GM23338 (cell line): ENCODE measurements around the gene SRCIN1.

Experiments
- CREB1 ChIP-seq: fragments of 250-450 bp; sonication (Bioruptor Pico); IDR thresholded peaks from 2 replicates; pipeline ENCODE4 v1.5.0; 2020; ENCODE audit warnings: low read depth, mild to moderate bottlenecking, moderate library complexity
- CTCF ChIP-seq, 2 experiments: fragments of 200-600 bp in 1 of 2; sonication (generic) in 1 of 2; conservative IDR thresholded peaks; 2 replicates each; pipeline versions ENCODE4 v1.5.1 to v1.6.1; 2016 to 2017; ENCODE audit warnings: antibody characterized with exemption in 2 of 2, low read depth in 2 of 2, mild to moderate bottlenecking in 2 of 2, moderate library complexity in 1 of 2
- EZH2 ChIP-seq: fragments of 200-600 bp; sonication (generic); IDR thresholded peaks from one replicate; pipeline ENCODE4 v1.8.0; 2017; ENCODE audit warnings: antibody characterized with exemption, mild to moderate bottlenecking, low read depth; ENCODE audit not compliant: unreplicated experiment
- EZH2phosphoT487 ChIP-seq: fragments of 200-600 bp; sonication (generic); IDR thresholded peaks from one replicate; pipeline ENCODE4 v1.8.1; 2018; ENCODE audit warnings: antibody characterized with exemption; ENCODE audit not compliant: unreplicated experiment
- JUNB ChIP-seq: IDR thresholded peaks from one replicate; pipeline ENCODE4 v1.6.1; 2016; ENCODE audit warnings: antibody characterized with exemption; ENCODE audit not compliant: unreplicated experiment
- NANOG ChIP-seq: IDR thresholded peaks from 2 replicates; pipeline ENCODE4 v1.6.1; 2016; ENCODE audit warnings: antibody characterized with exemption, borderline replicate concordance
- POLR2AphosphoS5 ChIP-seq: IDR thresholded peaks from 2 replicates; pipeline ENCODE4 v1.6.1; 2016; ENCODE audit warnings: antibody characterized with exemption, low read depth
- REST ChIP-seq: IDR thresholded peaks from one replicate; pipeline ENCODE4 v1.6.1; 2018; ENCODE audit warnings: antibody characterized with exemption; ENCODE audit not compliant: unreplicated experiment
- STAT1 ChIP-seq: IDR thresholded peaks from one replicate; pipeline ENCODE4 v1.6.1; 2016; ENCODE audit warnings: antibody characterized with exemption; ENCODE audit not compliant: unreplicated experiment
- ZNF331 ChIP-seq: fragments of 250-450 bp; sonication (Bioruptor Pico); IDR thresholded peaks from 2 replicates; pipeline ENCODE4 v1.5.0; 2020; ENCODE audit warnings: low read depth, mild to moderate bottlenecking, moderate library complexity
- TF ChIP-seq, protein P1 (sequence below): fragments of 250-450 bp; sonication (Bioruptor Pico); IDR thresholded peaks from 2 replicates; pipeline ENCODE4 v1.5.0; 2020; ENCODE audit warnings: mild to moderate bottlenecking, moderate library complexity

GRCh38 chr17:38562903-38563302 is 42.8 kb downstream of the SRCIN1 start:
- no peak for TF ChIP-seq POLR2AphosphoS5
- TF ChIP-seq CTCF (conservative IDR thresholded peaks at IDR 0.05; ENCODE audit: low read depth in 2 of 2): no peak
- TF ChIP-seq REST: no peak
- no peak for TF ChIP-seq STAT1
- peak; percentile 36 for TF ChIP-seq EZH2
- no peak for TF ChIP-seq CREB1 (CRISPR knock-in tag)
- TF ChIP-seq ZNF331 (CRISPR knock-in tag): no peak
- TF ChIP-seq EZH2phosphoT487: no peak
- TF ChIP-seq NANOG: no peak
- no peak for TF ChIP-seq JUNB
- TF ChIP-seq, protein P1, sequence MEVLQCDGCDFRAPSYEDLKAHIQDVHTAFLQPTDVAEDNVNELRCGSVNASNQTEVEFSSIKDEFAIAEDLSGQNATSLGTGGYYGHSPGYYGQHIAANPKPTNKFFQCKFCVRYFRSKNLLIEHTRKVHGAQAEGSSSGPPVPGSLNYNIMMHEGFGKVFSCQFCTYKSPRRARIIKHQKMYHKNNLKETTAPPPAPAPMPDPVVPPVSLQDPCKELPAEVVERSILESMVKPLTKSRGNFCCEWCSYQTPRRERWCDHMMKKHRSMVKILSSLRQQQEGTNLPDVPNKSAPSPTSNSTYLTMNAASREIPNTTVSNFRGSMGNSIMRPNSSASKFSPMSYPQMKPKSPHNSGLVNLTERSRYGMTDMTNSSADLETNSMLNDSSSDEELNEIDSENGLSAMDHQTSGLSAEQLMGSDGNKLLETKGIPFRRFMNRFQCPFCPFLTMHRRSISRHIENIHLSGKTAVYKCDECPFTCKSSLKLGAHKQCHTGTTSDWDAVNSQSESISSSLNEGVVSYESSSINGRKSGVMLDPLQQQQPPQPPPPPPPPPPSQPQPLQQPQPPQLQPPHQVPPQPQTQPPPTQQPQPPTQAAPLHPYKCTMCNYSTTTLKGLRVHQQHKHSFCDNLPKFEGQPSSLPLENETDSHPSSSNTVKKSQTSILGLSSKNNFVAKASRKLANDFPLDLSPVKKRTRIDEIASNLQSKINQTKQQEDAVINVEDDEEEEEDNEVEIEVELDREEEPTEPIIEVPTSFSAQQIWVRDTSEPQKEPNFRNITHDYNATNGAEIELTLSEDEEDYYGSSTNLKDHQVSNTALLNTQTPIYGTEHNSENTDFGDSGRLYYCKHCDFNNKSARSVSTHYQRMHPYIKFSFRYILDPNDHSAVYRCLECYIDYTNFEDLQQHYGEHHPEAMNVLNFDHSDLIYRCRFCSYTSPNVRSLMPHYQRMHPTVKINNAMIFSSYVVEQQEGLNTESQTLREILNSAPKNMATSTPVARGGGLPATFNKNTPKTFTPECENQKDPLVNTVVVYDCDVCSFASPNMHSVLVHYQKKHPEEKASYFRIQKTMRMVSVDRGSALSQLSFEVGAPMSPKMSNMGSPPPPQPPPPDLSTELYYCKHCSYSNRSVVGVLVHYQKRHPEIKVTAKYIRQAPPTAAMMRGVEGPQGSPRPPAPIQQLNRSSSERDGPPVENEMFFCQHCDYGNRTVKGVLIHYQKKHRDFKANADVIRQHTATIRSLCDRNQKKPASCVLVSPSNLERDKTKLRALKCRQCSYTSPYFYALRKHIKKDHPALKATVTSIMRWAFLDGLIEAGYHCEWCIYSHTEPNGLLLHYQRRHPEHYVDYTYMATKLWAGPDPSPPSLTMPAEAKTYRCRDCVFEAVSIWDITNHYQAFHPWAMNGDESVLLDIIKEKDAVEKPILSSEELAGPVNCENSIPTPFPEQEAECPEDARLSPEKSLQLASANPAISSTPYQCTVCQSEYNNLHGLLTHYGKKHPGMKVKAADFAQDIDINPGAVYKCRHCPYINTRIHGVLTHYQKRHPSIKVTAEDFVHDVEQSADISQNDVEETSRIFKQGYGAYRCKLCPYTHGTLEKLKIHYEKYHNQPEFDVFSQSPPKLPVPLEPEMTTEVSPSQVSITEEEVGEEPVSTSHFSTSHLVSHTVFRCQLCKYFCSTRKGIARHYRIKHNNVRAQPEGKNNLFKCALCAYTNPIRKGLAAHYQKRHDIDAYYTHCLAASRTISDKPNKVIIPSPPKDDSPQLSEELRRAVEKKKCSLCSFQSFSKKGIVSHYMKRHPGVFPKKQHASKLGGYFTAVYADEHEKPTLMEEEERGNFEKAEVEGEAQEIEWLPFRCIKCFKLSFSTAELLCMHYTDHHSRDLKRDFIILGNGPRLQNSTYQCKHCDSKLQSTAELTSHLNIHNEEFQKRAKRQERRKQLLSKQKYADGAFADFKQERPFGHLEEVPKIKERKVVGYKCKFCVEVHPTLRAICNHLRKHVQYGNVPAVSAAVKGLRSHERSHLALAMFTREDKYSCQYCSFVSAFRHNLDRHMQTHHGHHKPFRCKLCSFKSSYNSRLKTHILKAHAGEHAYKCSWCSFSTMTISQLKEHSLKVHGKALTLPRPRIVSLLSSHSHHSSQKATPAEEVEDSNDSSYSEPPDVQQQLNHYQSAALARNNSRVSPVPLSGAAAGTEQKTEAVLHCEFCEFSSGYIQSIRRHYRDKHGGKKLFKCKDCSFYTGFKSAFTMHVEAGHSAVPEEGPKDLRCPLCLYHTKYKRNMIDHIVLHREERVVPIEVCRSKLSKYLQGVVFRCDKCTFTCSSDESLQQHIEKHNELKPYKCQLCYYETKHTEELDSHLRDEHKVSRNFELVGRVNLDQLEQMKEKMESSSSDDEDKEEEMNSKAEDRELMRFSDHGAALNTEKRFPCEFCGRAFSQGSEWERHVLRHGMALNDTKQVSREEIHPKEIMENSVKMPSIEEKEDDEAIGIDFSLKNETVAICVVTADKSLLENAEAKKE (CRISPR knock-in tag): no peak
